HG03025 (cell line): Measurements from ENCODE around the gene RNF150.
A peak's percentile ranks its signal among the peaks of the same experiment; 100 is the strongest.
"Not testable (repeated sequence)": the region's sequence is repeated elsewhere in the genome, so short reads cannot be mapped to it uniquely, and the experiment has no call there.

Source experiments
- ATAC-seq: cut with Tn5 transposase; IDR thresholded peaks from one replicate; pipeline ENCODE4 v1.9.1; 2021; ENCODE audit warnings: mild to moderate bottlenecking, moderate library complexity; ENCODE audit not compliant: unreplicated experiment, low FRiP score

RNF150 gene

DNA sequence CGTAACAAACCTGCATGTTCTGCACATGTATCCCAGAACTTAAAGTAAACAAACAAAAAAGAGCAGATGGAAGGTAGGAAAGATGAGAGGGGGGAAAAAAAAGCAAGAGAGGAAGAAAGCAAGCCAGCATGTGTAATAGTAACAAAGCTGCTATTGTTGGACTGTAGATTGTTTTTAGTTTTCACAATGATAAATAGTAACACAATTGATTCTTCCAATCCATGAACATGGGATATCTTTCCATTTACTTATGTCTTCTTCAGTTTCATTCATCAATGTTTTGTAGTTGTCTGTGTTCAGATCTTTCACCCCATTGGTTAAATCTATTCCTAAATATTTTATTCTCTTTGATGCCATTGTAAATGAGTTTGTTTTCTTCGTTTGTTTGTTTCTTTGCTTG is 292.1 kb downstream of the RNF150 start:
- no peak for ATAC-seq

DNA sequence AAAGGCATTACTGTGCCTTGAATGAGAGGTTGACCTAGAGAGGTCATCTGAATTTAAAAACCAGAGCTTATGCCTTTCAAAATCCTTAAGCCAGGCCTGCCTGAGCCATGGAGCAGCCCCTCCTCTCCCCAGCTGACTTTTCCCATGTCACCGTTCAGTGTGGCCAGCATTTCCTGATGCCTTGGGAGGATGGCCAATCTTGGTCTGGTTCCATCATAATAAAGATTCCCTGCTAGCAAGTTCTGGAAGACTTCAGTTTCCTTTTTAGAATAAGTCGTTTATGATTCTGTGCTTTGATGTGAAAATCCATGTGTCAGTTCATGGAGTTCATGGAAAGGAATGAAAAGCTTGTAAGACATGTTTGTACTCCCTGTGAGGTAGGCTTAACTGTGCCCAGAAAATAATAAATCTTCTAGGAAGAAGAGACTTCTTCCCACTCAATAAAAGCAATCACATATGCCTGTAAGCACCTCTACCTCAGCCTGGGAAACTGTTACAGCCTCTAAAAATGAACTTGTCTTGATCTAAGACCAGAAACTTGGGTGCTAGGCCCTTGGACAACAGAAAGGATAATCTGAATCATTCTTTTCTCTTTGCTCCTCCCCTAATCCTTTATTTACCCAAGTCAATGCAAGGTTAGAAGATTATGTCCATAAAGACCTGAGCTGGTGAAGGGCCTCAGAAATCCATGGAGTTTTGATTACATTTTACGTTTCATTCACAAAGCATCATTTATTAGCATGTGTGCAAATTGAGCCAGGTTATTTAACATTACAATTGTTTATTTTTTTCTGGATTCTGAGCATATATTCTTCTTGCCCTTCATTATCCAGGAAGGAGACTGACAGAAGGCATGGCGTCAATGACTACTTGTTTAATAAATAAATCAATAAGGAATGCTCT is 293.1 kb downstream of the RNF150 start:
- no peak for ATAC-seq

DNA sequence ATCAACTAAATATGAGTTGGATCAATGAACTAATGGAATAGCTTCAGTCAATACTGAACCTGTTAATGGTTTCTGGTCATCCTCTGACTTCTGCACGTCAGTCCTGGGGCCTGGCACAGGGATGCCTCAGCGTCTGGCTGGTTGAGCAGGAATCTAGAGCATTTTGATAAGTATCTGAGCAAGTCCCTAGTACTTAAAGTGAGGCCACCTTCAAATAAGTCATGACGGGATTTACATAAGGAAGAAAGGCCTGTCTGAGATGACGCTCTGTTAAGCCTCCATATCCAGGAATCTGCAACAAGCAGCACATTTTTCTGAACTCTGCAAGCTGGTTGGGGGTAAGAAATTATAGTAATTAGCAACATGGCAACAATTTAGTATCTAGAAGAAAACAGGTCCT is 293.9 kb downstream of the RNF150 start:
- no peak for ATAC-seq

DNA sequence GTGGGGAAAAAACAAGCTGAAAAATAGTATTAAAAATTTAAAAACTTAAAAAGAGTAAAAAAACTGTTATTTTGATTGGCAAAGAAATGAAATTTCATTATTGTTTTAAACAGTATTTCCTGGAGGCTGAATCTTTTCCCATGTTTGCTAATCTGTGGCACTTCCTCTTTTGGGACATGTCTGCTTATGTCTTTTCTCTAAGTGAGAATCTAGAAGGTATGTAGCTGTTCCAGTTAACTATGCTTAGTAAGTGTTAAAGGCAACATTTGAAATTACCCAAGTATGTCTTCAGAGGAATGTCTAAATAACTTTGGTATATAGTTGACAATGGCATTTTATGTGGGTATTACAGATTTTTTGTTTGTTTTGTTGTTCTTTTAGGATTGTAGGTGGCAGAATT is 295.5 kb downstream of the RNF150 start:
- ATAC-seq: no peak

DNA sequence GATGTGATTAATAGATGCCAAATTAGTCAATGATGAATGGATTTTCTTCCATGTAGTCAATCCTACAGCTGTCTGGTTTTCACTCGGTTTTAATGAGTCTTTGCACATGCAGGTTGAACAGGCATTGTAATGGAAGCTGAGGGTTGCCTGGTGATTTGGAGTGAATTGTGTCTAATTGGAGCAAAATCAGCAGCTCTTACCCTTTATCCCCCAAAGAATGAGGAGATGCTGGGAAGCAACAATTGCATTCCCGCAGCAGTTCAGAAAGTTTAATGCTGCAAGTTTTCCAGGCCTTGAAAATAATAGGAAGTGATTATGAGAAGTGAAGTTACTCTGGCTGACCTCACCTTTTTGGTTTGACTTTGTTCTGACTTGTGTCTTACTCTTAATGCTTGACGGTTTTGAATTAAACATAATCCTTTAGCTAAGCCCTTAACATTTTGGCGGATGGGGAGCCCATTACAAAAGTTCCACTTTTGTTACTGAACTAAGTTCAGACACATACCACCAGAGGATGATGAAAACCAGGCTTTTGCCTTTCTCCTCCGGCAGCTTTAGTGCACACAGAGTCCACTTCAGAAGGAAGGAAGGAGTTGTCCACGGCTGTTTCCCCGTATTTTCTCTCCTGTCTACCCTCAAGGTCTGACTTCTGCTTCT is 298.3 kb downstream of the RNF150 start:
- ATAC-seq: no peak

DNA sequence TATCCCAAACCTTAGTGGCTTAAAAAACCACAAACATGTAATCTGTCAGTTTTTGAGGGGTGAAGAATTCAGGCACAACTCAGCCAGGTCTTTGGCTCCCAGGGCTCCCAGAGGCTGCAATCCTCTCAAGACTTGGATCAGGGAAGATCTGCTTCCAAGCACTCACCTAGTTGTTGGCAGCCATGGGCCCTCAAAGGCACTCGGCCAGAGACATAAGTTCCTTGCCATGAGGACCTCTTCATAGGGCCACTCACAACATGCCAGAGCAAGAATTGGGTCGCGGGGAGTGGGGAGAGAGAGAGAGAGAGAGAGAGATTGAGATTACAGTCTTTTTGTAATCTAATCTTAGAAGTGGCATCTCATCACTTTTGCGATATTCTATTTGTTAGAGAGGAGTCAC is 300.0 kb downstream of the RNF150 start:
- ATAC-seq: no peak

DNA sequence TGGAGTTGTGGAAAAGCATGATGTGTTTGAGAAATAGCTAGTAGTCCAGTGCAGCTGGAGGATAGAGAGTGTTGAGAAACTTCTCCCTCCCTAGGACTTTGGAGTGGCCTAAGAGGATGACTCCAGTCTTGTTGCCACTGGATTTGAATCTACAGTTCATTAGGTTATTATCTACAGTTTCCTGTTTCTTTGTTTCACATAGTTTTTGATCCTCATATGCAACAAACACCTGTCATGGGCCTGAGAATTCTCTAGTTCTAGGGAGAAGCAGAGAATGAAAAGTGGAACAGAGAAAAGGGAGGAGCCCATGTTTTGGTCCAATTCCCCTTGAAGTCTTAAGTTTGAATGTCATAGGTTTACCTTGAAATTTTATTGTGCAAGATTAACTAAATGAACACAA is 303.4 kb downstream of the RNF150 start:
- ATAC-seq: peak; percentile 86

DNA sequence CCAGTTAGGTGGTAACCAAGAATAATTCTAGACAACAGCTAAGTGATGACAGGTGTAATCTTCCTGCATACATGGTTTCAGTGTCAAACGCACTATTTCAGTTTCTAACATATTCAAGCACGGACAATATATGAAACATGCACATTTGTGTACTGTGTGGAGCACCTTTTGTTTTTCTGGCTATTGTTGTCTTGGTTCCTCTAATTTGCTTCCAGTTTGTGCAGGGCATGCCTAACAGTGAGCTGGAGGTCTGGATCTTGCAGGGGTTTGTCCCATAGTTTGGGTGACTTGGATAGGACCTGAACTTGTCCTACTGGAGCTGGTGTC is 306.6 kb downstream of the RNF150 start:
- peak; percentile 75 for ATAC-seq

DNA sequence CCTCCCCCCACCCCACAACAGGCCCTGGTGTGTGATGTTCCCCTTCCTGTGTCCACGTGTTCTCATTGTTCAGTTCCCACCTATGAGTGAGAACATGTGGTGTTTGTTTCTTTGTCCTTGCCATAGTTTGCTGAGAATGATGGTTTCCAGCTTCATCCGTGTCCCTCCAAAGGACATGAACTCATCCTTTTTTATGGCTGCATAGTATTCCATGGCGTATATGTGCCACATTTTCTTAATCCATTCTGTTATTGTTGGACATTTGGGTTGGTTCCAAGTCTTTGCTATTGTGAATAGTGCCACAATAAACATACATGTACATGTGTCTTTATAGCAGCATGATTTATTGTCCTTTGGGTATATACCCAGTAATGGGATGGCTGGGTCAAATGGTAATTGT is 312.7 kb downstream of the RNF150 start:
- not testable (repeated sequence) for ATAC-seq

DNA sequence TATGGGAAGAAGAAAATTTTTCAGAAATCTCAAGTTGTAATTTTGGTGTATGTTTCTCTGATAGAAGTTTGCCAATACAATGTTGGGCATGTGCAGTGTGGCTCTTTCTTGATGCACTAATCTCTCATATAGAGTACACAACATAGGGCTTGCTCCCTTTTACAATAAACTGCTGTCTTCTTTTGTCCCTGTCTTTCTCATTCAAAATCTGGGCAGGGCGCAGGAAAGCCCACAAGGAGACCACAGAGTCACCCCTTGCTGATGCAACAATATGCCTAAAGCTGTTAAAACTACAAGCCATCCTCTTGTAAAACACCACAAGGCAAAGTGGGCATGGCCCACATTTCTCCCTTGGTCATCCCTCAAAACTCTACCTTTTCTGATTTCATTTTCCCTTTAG is 313.7 kb downstream of the RNF150 start:
- ATAC-seq: no peak

DNA sequence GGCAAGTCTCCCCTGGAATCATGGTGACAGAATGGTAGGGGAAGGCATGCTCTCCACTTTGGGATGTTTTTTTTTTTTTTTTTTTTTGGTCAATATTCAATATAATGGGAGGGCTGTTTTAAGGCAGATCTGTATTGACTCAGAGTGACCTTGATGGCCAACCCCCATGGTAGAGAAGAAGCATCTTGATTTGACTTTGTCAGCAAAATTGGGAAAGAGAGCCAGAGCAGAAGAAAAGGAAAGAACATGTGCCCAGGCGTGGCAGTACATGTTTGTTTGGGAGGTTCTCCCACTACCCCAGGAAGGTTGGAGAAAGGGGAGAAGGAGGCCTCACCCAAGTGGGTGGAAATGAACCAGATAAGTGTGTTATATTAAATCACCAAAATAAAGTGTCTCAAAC is 314.8 kb downstream of the RNF150 start:
- no peak for ATAC-seq

DNA sequence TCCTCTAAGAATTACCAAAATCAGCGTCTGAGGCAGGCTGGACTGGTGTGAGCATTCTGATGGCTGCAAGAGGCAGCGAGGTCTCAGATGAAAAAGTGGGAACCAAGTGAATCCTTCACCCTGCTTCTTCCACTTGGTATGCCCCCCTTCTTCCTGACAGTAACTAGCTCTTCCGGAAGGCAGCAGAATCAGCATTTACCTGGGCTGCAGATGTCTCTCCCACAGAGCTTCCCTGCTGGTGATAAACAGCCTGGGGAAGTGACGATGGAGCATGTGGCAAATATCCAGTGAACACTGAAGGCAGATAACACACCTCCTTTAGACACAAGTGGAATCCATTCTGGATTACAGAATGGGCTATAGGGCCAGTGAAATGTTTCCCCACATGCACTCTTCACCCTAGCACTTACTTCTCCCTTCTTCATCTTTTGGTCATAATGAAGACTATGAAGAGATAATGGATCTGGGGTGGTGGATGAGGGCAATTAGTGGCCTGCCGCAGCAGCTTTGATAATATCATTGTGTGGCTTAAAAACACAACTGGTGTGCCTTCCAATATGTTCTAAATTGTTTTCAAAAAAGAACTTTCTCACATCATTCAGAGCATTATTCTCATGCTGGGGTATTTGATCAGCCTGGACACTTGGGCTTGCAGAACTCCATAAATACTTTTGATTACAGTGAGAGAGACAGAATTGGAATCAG is 316.3 kb downstream of the RNF150 start:
- no peak for ATAC-seq

DNA sequence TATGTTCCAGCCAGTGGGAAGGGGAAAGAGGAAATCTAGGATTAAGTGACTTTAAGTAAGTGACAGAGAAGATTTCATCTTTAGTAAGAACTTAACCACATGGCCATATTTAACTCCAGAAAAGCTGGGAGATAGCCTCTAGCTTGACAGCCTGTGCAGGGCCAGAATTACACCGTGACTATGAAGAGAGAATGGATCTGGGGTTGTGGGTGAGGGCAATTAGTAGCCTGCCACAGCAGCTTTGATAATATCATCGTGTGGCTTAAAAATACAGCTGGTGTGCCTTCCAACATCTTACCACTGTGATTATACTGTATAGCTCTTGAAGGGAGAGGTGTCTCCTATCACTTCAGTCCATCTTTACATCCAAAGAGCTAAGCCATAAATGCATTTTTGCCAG is 319.5 kb downstream of the RNF150 start:
- no peak for ATAC-seq

DNA sequence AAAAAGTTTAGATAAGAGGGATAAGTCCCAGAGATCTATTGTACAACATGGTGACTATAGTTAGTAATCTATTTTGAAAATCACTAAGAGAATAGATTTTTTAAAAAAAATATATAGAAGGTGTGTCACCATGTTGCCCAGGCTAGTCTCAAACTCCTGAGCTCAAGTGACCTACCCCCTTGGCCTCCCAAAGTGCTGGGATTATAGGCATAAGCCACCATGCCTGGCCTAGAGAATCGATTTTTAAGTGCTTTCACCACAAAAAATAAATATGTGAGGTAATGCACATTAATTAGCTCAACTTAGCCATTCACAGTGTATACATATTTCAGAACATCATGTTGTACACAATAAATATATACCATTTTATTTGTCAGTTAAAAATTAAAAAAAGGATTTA is 320.4 kb downstream of the RNF150 start:
- ATAC-seq: no peak

DNA sequence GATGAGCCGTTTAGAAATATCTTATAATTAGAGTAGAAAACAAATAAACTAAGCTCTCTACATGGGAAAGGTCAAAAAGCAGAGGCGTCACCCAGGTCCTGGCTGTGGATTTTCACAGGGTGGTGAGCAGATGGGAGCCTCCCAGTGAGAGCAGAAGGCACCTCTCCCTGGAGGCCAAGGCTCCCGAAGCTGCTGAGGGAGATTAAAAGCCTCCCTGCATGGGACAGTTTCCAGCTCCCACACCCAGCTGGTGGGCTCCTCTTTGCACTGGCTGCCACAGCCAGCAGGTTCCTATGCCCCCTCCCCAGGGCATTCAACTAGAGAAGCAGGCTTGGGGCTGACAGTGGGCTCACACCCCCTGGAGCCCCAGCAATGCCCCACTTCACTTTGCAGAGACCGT is 321.8 kb downstream of the RNF150 start:
- ATAC-seq: no peak

DNA sequence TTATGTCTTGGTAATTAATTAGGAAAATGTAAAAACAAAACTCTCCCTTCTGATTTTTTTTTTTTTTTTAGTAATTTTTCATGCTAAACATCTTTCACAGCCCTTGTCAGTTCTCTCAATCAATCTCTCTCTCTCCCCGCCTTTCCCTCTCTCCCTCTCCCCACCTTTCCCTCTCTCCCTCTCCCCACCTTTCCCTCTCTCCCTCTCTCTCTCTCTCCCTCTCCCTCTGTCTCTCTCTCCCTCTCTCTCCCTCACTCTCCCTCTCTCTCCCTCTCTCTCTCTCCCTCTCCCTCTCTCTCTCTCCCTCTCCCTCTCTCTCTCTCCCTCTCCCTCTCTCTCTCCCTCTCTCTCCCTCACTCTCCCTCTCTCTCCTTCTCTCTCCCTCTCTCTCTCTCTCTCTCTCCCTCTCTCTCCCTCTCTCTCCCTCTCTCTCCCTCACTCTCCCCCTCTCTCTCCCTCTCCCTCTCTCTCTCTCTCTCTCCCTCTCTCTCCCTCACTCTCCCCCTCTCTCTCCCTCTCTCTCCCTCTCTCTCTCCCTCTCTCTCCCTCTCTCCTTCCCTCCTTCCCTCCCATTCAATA is 322.6 kb downstream of the RNF150 start:
- not testable (repeated sequence) for ATAC-seq
